Adrenal gland (tissue), 12 donors: ENCODE data around the gene LSM4. TPM values are rescaled to one million over a fixed set of nuclear protein-coding genes. Genes with fewer than 3 reads are reported as not detected.
A peak's percentile ranks its signal among the peaks of the same experiment; 100 is the strongest.

Source experiments
- DNase-seq, 7 donors: peaks; one replicate each; pipeline ENCODE4 v3.0.0-alpha.2; 2019 to 2020
- H3K27ac ChIP-seq, 5 donors: fragments of 200-600 bp; sonication (generic) in 4 of 5; 1 replicate in 3 of 5; 2 replicates in 2 of 5; pipeline versions ENCODE4 v1.5.1 to v1.8.0; 2016 to 2020; ENCODE audit warnings: mild to moderate bottlenecking in 1 of 5
- H3K27me3 ChIP-seq: fragments of 200-600 bp; 2 replicates; pipeline ENCODE4 v1.8.0; 2021
- H3K36me3 ChIP-seq, 2 donors: fragments of 200-600 bp; replicated peaks in 1 of 2; 1 replicate in 1 of 2; 2 replicates in 1 of 2; pipeline versions ENCODE4 v1.5.1 to v1.8.0; 2018 to 2022
- H3K4me1 ChIP-seq, 2 donors: fragments of 200-600 bp; replicated peaks in 1 of 2; 1 replicate in 1 of 2; 2 replicates in 1 of 2; pipeline versions ENCODE4 v1.5.1 to v1.8.0; 2018 to 2021
- H3K4me3 ChIP-seq, 4 donors: fragments of 200-600 bp; sonication (generic) in 3 of 4; one replicate each; pipeline ENCODE4 v1.5.1; 2016 to 2018
- H3K9me3 ChIP-seq, 3 donors: fragments of 200-600 bp; sonication (generic) in 1 of 3; replicated peaks in 1 of 3; 1 replicate in 2 of 3; 2 replicates in 1 of 3; pipeline versions ENCODE4 v1.5.1 to v1.8.0; 2016 to 2021
- POLR2A ChIP-seq, 2 donors: fragments of 450-650 bp; IDR thresholded peaks; one replicate each; pipeline ENCODE4 v1.6.1; 2017; ENCODE audit warnings: antibody characterized with exemption in 2 of 2, mild to moderate bottlenecking in 2 of 2, moderate library complexity in 1 of 2
- whole genome bisulfite sequencing, 4 donors: extraction: QIAGEN DNeasy Blood & Tissue Kit in 2 of 4; methylation state at CpG; one replicate each; pipeline versions ENCODE4 v1.1.5 to v1.1.7; 2013 to 2017; 5-methylcytosine and 5-hydroxymethylcytosine counted together
- intact Hi-C, 2 donors: fragments of 100-400 bp; cut with DNase I; formaldehyde crosslinking; loops; one replicate each; pipeline versions ENCODE4 v1.14.1 to v1.15.0; 2022 to 2023
- polyA plus RNA-seq, 3 donors: library from polyadenylated mRNA; stranded (reverse); fragments of 200-250 nt in 2 of 3; fragments of 350-450 nt in 1 of 3; fragmentation: Illumina TruSeq in 1 of 3; extraction: RNeasy Lipid Tissue Mini Kit (QIAGEN cat#74804) in 1 of 3; gene quantifications; one replicate each; pipeline ENCODE4 v1.2.3, GENCODE V29; 2013 to 2014
- total RNA-seq, 9 donors: library from RNA; depleted of rRNA in 4 of 9; stranded (reverse); fragments of >200 nt in 4 of 9; fragments of 120-200 nt in 1 of 9; fragmentation: NEBNext Ultra II Directional in 1 of 9; extraction: Animal tissue kit (Norgen Biotek cat#: 25700) in 1 of 9; gene quantifications; one replicate each; pipeline versions ENCODE4 v1.1.0 to v1.2.4, GENCODE V29; 2013 to 2023
- TF ChIP-seq, protein P1 (sequence below), 6 experiments: fragments of 450-650 bp in 4 of 6; fragments of 200-600 bp in 2 of 6; sonication (generic) in 1 of 6; IDR thresholded peaks; 1 replicate in 5 of 6; 2 replicates in 1 of 6; pipeline versions ENCODE4 v1.5.1 to v1.8.0; 2016 to 2021; ENCODE audit warnings: antibody characterized with exemption in 6 of 6, mild to moderate bottlenecking in 2 of 6, moderate library complexity in 1 of 6
- donor health status: healthy with polysubstance abuse.
- donor health status: Bipolar disorder and iron deficiency.
- donor health status: DM: yes; HTN: yes; CAD: no.
- donor health status: DM: no; HTN: no; CAD: no.
- donor health status: DM: no; HTN: no; CAD: no.
- donor health status: DM: yes; HTN: yes; CAD: no.

Gene LSM4
- total and polyA plus RNA-seq, 12 donors, result 105 to 290 (median 161) TPM

DNA sequence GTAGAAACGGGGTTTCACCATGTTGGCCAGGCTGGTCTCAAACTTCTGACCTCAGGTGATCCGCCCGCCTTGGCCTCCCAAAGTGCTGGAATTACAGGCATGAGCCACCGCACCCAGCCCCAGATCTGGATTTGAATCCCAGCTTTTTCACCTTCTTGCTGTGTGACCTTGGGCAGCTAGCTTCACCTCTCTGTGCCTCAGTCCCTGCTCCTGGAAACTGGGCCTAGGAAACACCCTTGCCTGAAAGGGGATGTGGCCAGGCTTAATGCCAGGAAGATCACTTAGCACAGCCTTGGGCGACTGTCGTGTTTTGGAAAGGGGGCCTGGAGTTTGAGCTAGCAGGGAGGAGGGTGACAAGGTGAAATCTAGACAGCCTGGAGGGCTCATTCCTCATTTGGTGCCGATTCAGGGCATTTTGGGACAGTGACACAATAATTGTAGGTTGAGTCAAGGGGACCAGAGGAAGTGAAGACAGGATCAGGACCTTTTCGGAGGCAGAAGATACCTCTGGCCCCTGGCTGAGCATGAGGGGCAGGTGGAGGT, 19.3 kb upstream of the LSM4 start:
- intact Hi-C loops, result no loop called here
- TF ChIP-seq POLR2A (IDR thresholded peaks at IDR 0.05), result no peak
- TF ChIP-seq, protein P1, sequence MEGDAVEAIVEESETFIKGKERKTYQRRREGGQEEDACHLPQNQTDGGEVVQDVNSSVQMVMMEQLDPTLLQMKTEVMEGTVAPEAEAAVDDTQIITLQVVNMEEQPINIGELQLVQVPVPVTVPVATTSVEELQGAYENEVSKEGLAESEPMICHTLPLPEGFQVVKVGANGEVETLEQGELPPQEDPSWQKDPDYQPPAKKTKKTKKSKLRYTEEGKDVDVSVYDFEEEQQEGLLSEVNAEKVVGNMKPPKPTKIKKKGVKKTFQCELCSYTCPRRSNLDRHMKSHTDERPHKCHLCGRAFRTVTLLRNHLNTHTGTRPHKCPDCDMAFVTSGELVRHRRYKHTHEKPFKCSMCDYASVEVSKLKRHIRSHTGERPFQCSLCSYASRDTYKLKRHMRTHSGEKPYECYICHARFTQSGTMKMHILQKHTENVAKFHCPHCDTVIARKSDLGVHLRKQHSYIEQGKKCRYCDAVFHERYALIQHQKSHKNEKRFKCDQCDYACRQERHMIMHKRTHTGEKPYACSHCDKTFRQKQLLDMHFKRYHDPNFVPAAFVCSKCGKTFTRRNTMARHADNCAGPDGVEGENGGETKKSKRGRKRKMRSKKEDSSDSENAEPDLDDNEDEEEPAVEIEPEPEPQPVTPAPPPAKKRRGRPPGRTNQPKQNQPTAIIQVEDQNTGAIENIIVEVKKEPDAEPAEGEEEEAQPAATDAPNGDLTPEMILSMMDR (IDR thresholded peaks at IDR 0.05), result no peak
- 58 to 71% (median 64%) methylated on average over 8 of the region's 8 CpGs for WGBS, 4 donors
- Histone ChIP-seq H3K9me3 (no peaks in the 10 kb centered on the region), H3K27ac (peak overlapping the region in 1 of 5 donors; percentile 97), H3K4me1 (peaks cover 9 to 34% of the 10 kb centered on the region in 2 donors), H3K27me3 (no peaks in the 10 kb centered on the region), H3K4me3 (no peak overlapping the region), H3K36me3 (peaks cover 0 to 18% of the 10 kb centered on the region in 2 donors)
- no peak for DNase-seq

GRCh38 chr19:18340990-18341868, 18.4 kb upstream of the LSM4 start:
- Histone ChIP-seq H3K9me3 (no peaks in the 10 kb centered on the region), H3K4me1 (peaks cover 9 to 34% of the 10 kb centered on the region in 2 donors), H3K4me3 (peak overlapping the region; percentile 78 to 99 (median 86)), H3K27me3 (no peaks in the 10 kb centered on the region), H3K27ac (peak overlapping the region; percentile 35 to 97 (median 88)), H3K36me3 (peaks cover 0 to 17% of the 10 kb centered on the region in 2 donors)
- intact Hi-C loops, result no loop called here
- 0 to 5% (median 1%) methylated on average over 7 to 18 of the region's 18 CpGs for WGBS, 4 donors
- TF ChIP-seq, protein P1 (IDR thresholded peaks at IDR 0.05), result peak in 2 of 6 experiments; percentile 12 to 17
- TF ChIP-seq POLR2A (IDR thresholded peaks at IDR 0.05), result peak in 1 of 2 donors; percentile 72
- DNase-seq, result peak; percentile 79 to 91 (median 86)

DNA sequence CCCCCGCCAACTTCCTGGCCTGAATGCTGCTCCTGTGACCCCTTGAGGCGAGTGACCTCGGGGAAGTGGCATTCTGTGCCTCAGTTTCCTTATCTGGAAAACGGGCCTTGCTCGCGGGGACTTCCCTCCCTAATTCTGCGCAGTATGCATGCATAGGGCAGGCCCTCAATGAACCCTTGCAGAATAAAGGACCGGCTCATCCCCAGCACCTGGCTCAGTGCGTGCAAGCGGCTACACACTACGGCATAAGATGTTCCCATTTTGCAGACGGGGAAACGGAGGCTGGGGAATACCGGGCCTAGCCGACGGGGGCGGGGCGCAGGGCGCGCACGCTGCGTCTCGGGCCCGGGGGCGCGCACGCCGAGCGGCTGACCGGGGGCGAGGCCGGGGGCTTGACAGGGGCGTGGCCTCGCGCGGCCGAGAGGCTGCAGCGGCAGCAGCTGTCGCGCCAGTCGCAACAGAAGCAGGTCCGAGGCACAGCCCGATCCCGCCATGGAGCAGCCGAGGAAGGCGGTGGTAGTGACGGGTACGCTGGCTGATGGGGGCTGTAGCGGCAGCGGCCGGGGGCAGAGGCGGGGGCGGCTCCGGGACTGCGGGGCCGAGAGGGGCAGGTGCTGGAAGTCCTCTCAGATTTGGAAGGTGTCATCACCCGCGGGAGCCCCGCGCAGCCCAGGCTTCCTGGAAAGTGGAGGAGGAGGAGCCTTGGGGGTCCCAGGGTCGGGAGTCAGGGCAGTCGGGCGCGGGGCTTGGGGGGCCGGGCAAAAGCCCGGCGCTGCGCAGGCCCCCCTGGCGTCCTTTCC, 17.5 kb upstream of the LSM4 start, which contains the start of gene PGPEP1:
PGPEP1 (plus strand) TSS at position 409 of the 800 bp plus-strand sequence; CDS start at position 493, 84 bp downstream.
- intact Hi-C loops, result no loop called here
- 5 to 26% (median 13%) methylated on average over 8 to 69 of the region's 69 CpGs for WGBS, 4 donors
- Histone ChIP-seq H3K4me3 (peak within 1 kb of the TSS; percentile 78 to 99 (median 86)), H3K36me3 (peaks cover 0 to 13% of the 10 kb centered on the region in 2 donors), H3K9me3 (no peaks in the 10 kb centered on the region), H3K27me3 (no peaks in the 10 kb centered on the region), H3K4me1 (peaks cover 9 to 34% of the 10 kb centered on the region in 2 donors), H3K27ac (peak within 1 kb of the TSS; percentile 35 to 97 (median 88))
- peak; percentile 61 to 82 (median 69) for DNase-seq
- peak; percentile 26 to 73 for TF ChIP-seq POLR2A (IDR thresholded peaks at IDR 0.05)
- TF ChIP-seq, protein P1 (IDR thresholded peaks at IDR 0.05), result peak in 1 of 6 experiments; percentile 25
